GM18909 (cell line): ENCODE measurements around the gene ZNF292.
"Not testable (repeated sequence)": the region's sequence is repeated elsewhere in the genome, so short reads cannot be mapped to it uniquely, and the experiment has no call there.

Experiments used
- ATAC-seq: cut with Tn5 transposase; IDR thresholded peaks from one replicate; pipeline ENCODE4 v1.9.1; 2021; ENCODE audit warnings: mild to moderate bottlenecking; ENCODE audit not compliant: unreplicated experiment, poor library complexity

ZNF292 gene

DNA sequence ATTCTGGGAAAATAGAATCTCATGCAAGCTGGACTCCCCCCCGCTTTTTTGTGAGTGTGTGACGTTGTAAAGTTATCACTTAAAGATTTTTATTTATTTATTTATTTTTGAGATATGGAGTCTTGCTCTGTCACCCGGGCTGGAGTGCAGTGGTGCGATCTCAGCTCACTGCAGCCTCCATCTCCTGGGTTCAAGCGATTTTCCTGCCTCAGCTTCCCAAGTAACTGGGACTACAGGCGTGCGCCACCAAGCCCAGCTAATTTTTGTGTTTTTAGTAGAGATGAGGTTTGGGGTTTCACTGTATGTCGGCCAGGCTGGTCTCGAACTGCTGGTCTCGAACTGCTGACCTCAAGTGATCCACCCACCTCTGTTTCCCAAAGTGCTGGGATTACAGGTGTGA, 2.2 kb downstream of the ZNF292 start:
- not testable (repeated sequence) for ATAC-seq

DNA sequence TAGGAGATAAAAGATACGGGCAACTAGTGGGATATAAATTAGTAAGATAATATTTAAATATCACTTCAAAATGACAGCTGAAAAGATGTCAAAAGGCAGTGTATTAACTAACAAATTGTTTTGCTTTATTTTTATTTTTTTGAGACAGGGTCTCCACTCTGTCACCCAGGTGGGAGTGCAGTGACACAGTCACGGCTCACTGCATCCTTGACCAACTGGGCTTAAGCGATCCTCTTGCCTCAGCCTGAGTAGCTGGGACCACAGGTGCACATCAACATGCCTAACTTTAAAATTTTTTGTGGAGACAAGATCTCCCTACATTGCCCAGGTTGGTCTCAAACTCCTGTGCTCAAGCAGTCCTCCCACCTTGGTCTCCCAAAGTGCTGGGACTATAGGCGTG, 5.9 kb downstream of the ZNF292 start:
- ATAC-seq, result no peak

DNA sequence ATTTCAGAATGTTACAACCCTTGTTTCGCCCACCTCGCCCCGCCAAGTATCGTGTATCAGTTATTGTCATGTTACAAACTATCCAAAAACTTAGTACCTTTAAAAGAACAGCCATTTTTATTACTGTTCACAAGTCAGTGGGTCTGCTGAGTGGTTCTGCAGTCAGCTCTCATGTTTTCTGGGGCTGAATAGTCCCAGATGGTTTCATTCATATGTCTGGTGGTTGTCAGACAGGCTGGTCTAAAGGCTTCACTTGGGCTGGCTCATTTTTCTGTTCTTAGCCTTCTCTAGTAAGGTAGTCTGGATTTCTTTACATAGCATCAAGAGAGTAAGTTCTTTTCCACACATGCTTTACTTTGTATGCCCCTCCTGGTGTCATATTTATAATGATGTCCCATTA, 8.6 kb downstream of the ZNF292 start:
- no peak for ATAC-seq

DNA sequence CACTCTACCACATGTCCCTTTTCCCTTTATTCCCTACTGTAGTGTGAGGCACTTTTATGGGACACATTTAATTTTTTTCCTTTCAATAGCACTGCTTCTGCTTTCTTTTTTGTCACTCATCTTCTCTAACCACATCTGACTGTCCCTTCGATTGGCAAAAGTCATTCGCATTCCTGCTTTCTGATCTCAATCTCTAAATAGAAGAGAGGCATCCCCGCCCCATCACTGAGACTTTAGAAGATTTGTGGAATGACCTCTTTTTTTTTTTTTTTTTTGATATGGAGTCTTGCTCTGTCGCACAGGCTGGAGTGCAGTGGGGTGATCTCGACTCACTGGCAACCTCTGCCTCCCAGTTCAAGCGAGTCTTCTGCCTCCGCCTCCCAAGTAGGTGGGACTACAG, 9.1 kb downstream of the ZNF292 start:
- ATAC-seq, result no peak

DNA sequence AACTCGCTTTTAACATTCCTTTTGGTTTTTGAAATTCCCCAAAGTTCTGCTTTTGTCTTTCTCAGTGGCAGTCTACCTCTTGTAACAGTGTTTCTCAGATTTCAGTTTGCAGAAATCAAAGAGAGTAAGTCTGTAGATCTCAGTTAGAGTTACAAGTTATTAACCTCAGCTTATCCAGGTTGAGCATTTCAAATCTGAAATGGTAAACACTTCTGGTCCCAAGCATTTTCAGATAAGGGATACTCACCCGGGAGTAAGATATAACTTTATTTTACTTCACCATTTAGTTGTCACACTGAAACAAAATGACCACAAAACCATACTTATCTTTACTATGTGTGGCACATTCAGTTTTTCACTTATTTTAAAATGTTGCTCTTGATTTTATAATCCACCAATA, 9.8 kb downstream of the ZNF292 start:
- no peak for ATAC-seq

DNA sequence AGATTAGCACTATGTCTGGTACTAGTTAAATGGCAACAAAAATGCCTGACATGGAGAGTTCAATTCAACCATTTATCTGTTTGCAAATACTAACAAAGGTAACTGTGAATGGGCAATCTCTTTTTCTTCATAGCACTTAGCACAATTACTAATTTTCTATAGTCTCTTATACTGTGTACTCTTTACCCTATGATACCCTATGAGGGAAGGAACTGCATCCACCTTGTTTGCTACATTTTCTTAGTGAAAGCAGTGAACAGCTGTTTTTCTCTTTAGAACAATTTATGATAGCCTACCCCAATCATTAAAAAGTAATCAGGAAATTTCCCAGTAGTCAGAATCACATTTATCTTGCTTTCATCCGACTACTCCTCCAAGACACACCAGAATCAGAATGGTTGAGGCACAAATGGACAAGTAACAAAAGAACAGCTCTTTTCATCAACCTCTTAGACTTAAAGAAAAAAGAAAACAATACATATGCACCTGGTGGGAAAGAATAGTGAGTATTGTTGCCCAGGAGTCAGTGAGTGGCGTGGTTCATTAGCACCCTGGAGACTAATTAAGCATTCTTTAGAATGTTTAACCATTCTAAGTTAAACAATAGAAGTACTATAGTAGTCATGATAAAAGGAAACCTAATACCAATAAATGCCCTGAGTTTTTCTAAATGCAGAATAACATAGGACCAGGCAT, 16.7 kb downstream of the ZNF292 start:
- ATAC-seq, result no peak

DNA sequence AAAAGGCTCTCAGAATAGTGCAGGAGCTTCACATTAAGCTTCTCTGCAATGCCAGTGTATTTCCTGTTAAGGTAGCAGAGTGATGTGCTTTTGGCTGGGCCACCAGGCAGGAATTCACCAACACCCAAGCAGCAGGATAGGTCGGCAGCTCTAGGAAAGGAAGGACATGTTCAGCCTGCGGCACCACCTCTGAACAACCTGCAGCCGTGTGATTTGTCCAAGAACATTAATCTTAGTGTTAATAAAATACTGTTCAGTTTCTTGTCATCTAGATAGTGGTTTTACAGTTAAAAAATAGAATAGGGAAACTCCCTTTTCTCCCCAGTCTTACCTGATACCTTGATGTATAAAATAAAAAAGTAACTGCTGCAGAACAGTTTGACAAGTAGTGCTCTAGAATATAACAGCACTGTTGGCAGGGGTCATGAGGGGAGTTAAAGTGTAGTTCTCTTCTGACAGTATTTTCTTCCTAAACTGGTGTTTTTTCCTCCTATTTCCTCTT, 18.8 kb downstream of the ZNF292 start:
- peak; percentile 58 for ATAC-seq

DNA sequence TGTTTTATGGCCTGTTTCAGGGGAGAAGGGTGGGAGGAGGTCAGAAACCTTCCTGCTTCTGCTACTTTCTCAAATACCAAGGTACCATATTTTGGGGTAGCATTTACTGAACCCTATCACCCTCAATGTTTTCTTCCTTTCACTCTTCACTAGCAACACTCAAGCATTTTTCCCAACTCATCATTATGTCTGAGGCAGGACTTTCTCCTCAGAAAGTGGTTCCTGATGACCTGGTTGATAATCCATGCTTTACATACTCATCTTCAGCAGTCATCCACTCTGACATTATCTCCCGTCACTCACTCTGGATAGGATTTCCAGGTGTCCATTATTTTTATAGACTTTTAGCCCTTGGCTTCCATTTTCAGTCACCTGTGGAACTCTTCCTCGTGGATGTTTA, 21.1 kb downstream of the ZNF292 start:
- no peak for ATAC-seq

DNA sequence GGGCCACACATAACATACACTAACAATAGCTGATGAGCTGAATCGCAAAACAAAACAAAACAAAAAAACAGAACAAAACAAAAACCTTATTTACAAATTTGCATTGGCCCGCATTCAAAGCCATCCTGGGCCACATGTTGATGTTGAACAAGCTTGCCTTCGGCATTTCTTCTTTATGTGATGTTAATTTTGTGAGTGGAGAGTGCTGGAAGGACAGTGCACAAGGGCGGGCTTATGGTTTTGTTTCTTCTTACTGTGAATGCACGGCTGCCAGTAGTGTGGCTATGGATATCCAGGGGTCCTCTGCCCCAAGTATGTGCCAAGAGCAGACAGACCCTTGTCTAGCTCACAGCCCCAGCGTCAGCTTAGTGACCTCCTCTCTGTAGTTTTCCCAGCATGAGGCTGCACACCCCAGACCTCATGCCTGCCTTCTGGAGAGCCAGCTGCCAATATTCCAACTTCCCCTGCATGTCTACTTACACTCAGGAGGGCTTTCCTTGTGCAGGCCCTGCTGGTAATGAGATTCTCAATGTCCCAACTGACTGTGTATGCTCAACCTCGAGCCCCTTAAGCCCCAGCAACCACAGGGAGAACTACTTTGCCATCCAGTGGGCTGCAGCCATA, 24.9 kb downstream of the ZNF292 start:
- ATAC-seq, result no peak

DNA sequence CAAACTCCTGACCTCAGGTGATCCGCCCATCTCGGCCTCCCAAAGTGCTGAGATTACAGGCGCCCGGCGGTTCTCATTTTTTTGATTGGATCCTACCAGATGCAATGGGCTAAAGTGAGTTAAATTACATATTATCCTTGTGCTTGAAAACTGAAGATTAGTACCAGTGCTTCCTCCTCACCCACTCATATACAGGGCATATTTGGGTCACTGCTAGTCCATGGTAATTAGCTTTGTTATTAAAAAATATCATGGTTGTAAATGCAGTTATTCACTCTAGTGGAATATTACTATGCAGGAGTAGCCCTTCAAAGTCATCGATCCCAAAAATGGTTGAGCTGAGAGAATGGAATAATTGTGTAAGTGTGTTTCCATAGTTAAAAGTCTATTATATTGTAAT, 26.5 kb downstream of the ZNF292 start:
- ATAC-seq, result no peak

DNA sequence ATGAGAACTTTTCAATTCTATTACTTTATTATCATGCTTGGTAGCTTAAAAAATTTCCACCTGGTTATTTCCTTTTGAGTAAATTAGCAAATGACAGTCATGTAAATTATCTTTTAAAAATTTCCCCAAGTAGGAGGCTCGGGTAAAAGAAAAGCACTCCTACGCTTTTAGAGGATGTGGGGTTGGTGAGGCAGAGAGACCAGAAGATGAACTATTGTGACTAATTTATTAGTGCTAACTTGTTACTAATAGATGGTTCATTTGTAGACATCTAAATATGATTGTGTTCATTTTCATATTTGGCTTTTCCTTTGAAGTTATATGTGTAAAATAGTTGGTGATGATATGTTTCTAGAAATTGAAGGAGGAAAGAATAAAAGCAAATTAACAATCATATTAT, 27.0 kb downstream of the ZNF292 start:
- peak; percentile 74 for ATAC-seq

DNA sequence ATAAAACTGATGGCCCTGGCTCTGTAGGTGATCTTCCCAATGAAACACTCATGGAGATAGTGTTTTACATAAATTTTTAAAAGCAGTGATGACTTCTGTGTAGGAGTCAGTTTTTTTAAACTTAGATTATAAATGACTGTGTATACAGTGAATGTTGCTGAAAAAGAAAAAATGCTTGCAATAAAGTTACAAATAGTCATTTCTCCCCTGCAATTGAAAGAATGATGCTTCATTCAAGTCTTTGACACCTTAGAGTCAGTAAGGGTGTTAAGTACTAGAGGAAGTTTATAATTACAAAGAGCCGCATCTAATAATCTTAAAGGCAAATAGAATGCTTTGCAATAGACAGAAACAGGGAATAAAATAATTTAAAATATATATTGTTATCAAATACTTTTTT, 27.6 kb downstream of the ZNF292 start:
- no peak for ATAC-seq

DNA sequence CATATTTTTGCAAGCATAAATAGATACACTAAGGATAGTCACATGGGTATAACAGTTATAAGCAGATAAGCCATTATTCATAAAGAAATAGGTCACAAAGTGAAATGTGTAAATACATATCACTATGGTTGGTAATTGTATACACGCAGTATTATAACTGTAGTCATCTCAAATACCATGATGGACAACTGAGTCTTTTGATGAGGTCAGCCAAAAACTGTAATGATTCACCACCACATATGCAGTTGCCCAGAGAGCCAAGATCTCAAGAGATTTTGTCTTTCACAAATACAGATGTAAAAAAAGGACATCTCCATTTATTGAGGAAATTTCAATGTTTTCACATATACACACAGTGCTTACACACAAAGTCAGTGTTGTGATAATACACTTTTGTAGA, 28.3 kb downstream of the ZNF292 start:
- no peak for ATAC-seq

DNA sequence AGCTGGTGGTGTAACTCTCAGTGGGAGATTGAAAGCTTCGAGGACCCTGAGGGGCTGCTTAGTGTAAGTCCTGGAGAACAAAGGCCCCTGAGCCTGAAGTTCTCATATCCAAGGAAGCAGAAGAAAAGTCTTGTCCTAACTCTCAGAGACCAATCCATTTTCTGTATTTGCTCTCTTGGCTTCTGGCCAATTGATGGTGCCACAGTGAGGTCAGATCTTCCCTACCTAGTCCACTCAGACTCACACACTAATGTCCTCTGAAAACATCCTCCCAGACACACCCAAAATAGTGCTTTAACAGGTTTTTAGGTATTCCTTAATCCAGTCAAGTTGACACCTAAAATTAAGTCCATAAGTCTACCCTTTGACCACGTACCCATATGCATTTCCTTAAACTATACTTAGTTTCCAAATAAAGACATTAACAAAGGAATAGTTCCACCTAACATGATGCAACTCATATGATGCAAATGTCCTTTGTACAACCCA, 29.4 kb downstream of the ZNF292 start:
- no peak for ATAC-seq

DNA sequence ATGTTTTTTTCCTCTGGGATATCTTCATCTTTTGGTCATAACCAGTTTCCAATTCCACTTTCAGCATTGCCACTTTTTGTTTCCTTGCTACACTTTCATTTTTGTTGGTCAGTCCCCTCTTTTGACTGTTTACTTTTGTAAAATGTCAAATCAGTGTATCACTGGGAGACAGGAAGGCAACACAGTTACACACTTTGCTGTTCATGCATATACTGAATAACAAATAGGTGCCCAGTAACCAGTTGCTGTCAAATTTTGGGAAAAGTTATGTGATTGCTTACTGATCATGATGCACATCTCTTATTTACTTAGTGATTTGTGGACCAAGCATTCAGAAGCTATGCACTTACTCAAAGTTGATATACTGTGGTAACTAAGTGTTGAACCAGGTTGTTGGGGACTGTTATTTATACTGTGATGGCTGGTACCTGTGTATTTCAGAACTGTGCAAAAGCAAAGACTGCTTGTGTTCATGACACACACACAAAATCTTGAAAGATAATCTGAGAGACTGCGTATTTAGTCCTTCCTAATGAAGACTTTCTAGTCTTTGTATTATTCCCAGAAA, 41.0 kb downstream of the ZNF292 start:
- ATAC-seq, result no peak

DNA sequence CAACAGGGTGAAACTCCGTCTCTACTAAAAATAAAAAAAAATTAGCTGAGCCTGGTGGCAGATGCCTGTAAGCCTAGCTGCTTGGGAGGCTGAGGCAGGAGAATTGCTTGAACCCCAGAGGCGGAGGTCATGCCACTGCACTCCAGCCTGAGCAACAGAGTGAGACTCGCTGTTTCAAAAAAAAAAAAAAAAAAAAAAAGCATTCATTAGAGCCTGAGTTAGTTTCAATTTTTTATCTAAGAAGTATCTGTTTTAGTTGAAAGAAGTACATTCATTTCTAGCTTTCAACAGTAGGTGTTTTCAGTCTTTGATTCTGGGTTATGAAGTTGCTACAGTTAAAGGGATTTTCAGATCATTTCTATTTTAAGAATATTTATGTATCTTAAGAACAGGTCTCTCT, 42.2 kb downstream of the ZNF292 start:
- peak; percentile 69 for ATAC-seq

DNA sequence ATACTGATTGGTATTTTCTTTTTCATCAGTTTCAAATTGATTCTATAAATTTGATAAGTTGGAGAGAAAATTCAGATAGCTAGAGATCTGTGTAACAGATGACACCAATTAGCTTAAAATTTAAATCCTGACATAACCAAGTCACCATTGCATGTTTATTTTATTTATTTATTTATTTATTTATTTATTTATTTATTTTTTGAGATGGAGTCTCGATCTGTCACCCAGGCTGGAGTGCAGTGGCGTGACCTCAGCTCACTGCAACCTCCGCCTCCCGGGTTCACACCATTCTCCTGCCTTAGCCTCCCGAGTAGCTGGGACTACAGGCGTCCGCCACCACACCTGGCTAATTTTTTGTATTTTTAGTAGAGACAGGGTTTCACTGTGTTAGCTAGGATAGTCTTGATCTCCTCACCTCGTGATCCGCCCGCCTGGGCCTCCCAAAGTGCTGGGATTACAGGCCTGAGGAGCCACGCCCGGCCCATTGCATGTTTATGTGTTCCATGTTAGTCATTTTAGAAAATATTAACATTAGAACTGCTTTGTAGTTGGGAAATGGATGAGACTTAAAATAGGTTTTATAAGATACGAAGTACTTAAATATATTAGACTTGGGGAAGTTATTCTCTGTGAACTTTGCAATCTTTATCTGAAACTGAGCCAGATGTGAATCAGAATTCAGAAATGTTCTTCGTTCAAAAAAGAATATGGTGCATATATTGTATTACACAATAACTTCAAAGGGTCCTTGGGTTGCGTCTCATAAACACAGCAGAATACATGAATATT, 42.9 kb downstream of the ZNF292 start:
- ATAC-seq, result not testable (repeated sequence)

DNA sequence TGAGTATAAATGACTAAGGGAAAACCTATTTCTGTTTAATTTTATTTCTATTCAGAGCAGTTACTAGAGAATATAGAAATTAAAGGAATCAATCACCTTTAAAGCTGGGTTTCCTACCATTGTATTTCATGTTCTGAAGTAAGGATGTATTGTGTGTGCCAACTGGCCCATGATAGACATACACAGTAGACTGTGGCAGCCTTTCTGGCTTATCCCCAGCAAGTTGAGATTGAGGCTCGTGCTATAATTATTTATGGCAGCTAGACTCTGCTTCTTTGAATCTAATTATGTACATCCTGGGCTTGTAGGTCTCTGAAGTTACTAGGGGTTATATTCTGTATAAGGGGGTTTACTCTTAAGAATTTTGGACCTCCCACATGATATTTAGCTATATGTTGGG, 44.4 kb downstream of the ZNF292 start:
- no peak for ATAC-seq

DNA sequence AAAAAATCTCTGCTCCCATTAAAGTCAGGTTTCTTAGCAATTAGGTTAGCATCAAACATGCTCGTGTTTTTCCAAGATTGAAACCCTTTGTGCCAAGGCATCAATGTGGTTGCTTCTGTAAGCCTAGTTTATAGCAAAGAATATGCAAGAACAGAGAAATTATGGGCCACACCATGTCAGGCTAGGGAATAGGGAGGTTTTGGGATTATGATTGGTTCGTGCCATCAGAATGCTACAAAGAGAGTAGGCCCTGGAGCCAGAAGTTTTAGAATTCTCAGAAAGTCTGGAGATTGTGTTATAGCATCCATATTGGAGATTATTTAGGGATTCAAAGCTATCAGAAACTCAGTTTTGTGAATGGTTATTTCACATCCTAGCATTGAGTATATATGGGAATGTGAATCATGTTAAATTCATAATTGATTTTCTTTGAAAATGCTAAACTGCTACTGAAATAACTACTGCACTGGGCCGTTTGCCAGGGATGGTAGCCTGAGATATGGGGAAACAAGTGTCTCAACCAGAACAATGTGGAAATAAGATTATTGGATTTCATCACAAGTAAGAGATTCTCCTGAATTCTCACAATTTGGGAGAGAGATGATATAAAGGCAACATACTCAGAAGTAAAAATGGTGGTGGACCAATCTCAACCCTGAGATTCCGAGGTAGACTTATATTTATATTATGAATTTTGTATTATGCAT, 45.3 kb downstream of the ZNF292 start:
- ATAC-seq, result no peak

DNA sequence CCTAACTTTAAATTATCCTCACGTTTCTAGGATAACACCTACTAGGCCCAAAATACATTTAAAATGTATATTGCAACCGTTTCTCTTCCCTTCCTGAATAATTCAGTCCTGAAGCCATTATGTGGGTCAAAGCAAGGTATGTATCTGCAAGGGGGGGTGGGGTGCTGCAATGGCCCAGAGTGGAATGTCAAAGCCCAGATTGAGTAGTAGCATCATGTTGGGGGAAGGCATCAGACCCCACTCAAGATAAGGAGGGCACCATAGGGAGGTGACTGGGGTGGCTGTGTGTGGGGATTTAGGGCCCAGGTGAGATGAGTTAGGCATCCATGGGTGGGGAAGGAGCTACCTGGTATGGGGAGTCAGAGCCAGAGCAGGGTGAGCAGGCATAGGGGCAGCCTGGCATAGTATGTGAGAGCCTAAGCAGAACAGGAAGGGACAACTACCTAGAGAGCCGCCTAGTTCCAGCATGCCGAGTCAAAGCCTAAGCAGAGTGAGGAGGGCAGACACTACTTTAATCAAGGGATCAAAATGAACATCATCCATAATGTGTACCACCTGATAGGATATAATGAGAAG, 48.2 kb downstream of the ZNF292 start:
- no peak for ATAC-seq
